ENCODE measurements around the gene NEDD4L. TPM values are rescaled to one million over a fixed set of nuclear protein-coding genes. Genes with fewer than 3 reads are reported as not detected.
A peak's percentile ranks its signal among the peaks of the same experiment; 100 is the strongest.

The NEDD4L gene
- total RNA-seq, 4 donors from 2014 or later: 44.0 to 104 (median 59.6) TPM

DNA sequence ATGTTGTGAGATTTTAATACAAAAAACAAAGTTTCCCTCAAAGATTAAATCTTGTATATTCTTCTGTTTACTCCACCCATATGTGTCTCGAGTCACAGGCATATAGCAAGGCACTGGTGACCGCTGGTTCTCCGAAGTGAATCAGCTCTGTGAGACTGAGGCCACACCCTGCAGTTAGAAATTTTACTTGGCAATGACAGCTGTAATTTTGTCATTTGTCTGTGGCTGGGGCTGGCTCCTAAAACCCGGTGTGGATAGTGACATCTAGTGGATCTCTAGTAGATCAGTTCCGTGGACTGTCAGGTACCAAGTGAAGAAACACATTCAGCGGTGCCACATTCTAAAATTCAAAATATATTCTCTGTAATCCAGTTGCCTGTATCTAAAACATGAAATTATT lies 278.0 kb downstream of the NEDD4L start:
- peak in 1 of 3 donors; percentile 73 for TF ChIP-seq POLR2AphosphoS5 (IDR thresholded peaks at IDR 0.05)
- TF ChIP-seq POLR2A (IDR thresholded peaks at IDR 0.05): no peak
- TF ChIP-seq, protein P1, sequence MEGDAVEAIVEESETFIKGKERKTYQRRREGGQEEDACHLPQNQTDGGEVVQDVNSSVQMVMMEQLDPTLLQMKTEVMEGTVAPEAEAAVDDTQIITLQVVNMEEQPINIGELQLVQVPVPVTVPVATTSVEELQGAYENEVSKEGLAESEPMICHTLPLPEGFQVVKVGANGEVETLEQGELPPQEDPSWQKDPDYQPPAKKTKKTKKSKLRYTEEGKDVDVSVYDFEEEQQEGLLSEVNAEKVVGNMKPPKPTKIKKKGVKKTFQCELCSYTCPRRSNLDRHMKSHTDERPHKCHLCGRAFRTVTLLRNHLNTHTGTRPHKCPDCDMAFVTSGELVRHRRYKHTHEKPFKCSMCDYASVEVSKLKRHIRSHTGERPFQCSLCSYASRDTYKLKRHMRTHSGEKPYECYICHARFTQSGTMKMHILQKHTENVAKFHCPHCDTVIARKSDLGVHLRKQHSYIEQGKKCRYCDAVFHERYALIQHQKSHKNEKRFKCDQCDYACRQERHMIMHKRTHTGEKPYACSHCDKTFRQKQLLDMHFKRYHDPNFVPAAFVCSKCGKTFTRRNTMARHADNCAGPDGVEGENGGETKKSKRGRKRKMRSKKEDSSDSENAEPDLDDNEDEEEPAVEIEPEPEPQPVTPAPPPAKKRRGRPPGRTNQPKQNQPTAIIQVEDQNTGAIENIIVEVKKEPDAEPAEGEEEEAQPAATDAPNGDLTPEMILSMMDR (IDR thresholded peaks at IDR 0.05): peak; percentile 48 to 63
- no peaks in the 10 kb centered on the region for H3K36me3 ChIP-seq
- no peaks in the 10 kb centered on the region for H3K27me3 ChIP-seq
- peak in 1 of 2 donors; percentile 81 for DNase-seq (ENCODE audit: low spot score in 2 of 2)
- peaks cover 11% of the 10 kb centered on the region for H3K4me1 ChIP-seq
- no peak overlapping the region for H3K4me3 ChIP-seq
- peak overlapping the region; percentile 47 for H3K27ac ChIP-seq
- no peaks in the 10 kb centered on the region for H3K9me3 ChIP-seq
- WGBS: 8% methylated on average over 6 of the region's 6 CpGs

DNA sequence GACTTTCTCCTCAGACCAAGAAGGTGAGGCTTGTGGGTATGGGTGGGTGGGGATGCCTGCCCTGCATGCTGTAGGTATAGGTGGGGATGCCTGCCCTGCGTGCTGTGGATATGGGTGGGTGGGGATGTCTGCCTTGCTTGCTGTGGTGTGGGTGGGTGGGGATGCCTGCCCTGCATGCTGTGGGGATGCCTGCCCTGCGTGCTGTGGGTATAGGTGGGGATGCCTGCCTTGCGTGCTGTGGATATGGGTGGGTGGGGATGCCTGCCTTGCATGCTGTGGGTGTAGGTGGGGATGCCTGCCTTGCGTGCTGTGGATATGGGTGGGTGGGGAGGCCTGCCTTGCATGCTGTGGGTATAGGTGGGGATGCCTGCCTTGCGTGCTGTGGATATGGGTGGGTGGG lies 278.4 kb downstream of the NEDD4L start:
- peaks cover 9% of the 10 kb centered on the region for H3K4me1 ChIP-seq
- H3K27me3 ChIP-seq: no peaks in the 10 kb centered on the region
- TF ChIP-seq POLR2A (IDR thresholded peaks at IDR 0.05): no peak
- TF ChIP-seq POLR2AphosphoS5 (IDR thresholded peaks at IDR 0.05): no peak
- TF ChIP-seq EP300 (IDR thresholded peaks at IDR 0.05): no peak
- TF ChIP-seq, protein P1 (IDR thresholded peaks at IDR 0.05): no peak
- H3K36me3 ChIP-seq: no peaks in the 10 kb centered on the region
- no peak overlapping the region for H3K27ac ChIP-seq
- 70% methylated on average over 4 of the region's 5 CpGs for WGBS
- no peaks in the 10 kb centered on the region for H3K9me3 ChIP-seq
- H3K4me3 ChIP-seq: no peak overlapping the region
- DNase-seq (ENCODE audit: low spot score in 2 of 2): no peak

DNA sequence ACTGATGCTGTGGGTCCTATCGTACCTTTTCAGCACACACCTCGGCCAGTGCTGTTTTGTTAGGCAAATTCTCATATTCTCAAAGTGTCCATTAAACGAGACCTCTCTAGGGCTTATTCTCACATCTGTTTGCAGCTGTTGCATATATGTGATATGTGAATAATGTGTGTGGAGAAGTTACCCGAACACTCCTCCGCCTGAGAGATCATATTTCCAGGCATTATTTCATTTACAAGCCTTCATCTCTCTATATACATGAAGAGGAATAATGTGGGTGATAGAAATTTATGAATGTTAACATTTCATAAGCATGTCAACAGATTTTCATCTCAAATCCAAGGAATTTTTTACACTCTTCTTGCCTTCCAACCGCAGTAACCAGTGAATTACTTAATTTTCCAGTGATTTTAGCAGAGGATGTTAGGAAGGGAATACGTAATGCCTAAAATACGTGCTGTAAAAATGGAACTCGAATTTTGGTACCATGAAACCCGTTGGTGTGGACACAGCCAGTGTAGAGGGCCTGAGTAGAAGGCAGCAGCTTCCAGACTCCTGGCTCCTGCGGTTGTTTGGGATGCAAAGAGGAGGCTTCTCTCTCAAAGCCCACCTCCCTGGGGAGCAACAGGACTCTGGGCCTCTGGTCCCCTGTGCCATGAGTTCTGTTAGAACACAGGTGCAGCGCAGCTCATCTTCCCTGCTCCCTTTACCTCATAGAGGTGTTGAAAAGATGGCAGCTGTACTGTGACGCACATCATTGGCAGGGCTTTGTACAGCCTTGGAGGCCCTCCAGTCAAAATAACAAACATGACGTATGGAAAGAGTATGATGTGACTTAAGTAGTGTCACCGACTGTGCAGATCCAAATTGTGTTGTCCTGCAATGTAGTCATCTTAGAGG lies 280.1 kb downstream of the NEDD4L start:
- no peak for DNase-seq (ENCODE audit: low spot score in 2 of 2)
- Histone ChIP-seq H3K9me3 (no peaks in the 10 kb centered on the region), H3K4me1 (peaks cover 9% of the 10 kb centered on the region), H3K4me3 (no peak overlapping the region), H3K27ac (no peak overlapping the region), H3K27me3 (no peaks in the 10 kb centered on the region), H3K36me3 (no peaks in the 10 kb centered on the region)
- WGBS: 91% methylated on average over 15 of the region's 15 CpGs
- TF ChIP-seq POLR2A (IDR thresholded peaks at IDR 0.05) (no peak), POLR2AphosphoS5 (IDR thresholded peaks at IDR 0.05) (no peak), EP300 (IDR thresholded peaks at IDR 0.05) (no peak)
- TF ChIP-seq, protein P1 (IDR thresholded peaks at IDR 0.05): no peak

DNA sequence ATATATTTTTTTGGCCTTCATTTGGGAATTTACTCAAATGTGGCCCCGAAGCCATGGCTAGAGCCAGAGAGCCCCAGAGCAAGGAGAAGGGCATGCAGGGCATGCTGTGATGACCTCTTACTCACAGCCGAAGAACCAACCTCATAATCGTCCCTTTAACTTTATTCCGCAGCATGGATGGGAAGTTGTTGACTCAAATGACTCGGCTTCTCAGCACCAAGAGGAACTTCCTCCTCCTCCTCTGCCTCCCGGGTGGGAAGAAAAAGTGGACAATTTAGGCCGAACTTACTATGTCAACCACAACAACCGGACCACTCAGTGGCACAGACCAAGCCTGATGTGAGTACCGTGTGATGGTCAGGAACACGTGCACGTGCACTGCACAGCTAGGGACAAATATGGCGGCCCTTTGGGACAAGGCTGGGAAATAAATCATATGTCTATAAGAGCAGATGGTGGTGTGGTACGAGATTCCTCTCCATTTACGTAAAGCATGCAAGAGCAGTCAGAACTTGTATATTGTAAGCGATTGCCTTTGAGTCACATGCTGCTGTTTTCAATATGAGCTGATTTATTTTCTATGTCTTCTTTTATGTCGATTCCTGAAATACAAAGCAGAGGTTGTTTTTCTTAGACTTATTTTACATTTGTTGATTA lies 280.9 kb downstream of the NEDD4L start:
- Histone ChIP-seq H3K36me3 (no peaks in the 10 kb centered on the region), H3K4me1 (peaks cover 9% of the 10 kb centered on the region), H3K27ac (no peak overlapping the region), H3K27me3 (no peaks in the 10 kb centered on the region), H3K9me3 (no peaks in the 10 kb centered on the region), H3K4me3 (no peak overlapping the region)
- 84% methylated on average over 16 of the region's 16 CpGs for WGBS
- no peak for TF ChIP-seq EP300 (IDR thresholded peaks at IDR 0.05)
- TF ChIP-seq, protein P1 (IDR thresholded peaks at IDR 0.05): no peak
- TF ChIP-seq POLR2A (IDR thresholded peaks at IDR 0.05): no peak
- no peak for TF ChIP-seq POLR2AphosphoS5 (IDR thresholded peaks at IDR 0.05)
- DNase-seq (ENCODE audit: low spot score in 2 of 2): no peak

DNA sequence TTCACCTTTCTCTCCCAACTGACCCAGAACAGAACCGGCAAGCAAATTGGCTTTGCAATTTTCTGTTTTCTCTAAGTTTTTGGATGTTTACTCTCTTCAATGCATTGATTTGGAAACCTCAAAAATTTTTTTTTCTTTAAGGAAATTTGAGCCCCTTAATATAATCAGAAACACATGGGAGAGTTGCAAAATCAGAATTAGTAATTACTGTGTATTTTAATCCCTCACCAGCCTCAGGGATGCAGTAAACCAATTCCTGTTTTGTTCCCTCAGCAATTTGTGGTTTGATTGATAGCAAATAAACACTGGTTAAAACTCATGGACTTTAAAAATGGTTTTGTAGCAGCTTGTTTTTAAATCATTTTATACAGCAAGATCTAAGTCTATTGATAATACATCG lies 281.5 kb downstream of the NEDD4L start:
- 57% methylated on average over 2 of the region's 2 CpGs for WGBS
- no peak for TF ChIP-seq POLR2A (IDR thresholded peaks at IDR 0.05)
- TF ChIP-seq, protein P1 (IDR thresholded peaks at IDR 0.05): no peak
- no peak for TF ChIP-seq EP300 (IDR thresholded peaks at IDR 0.05)
- TF ChIP-seq POLR2AphosphoS5 (IDR thresholded peaks at IDR 0.05): no peak
- no peak overlapping the region for H3K27ac ChIP-seq
- H3K9me3 ChIP-seq: no peaks in the 10 kb centered on the region
- no peaks in the 10 kb centered on the region for H3K36me3 ChIP-seq
- no peak overlapping the region for H3K4me3 ChIP-seq
- DNase-seq (ENCODE audit: low spot score in 2 of 2): no peak
- no peaks in the 10 kb centered on the region for H3K27me3 ChIP-seq
- H3K4me1 ChIP-seq: peaks cover 9% of the 10 kb centered on the region
